ENCODE results near the gene RSRC2. TPM values are rescaled to one million over a fixed set of nuclear protein-coding genes. Genes with fewer than 3 reads are reported as not detected.

The RSRC2 gene
- total RNA-seq, 1 experiment from 2014 or later = 87.3 TPM

- no peaks in the 10 kb centered on the region for H3K9me3 ChIP-seq (ENCODE audit: low read length)
- no peak overlapping the region for H3K4me2 ChIP-seq (ENCODE audit: low read length)
- no peaks in the 10 kb centered on the region for H3K27me3 ChIP-seq (ENCODE audit: low read length)
- DNase-seq = no peak
- TF ChIP-seq EZH2phosphoT487 (IDR thresholded peaks at IDR 0.05; ENCODE audit: borderline replicate concordance, low read length) (no peak), CTCF (conservative IDR thresholded peaks at IDR 0.05; ENCODE audit: low read depth, low read length) (no peak), EZH2 (IDR thresholded peaks at IDR 0.05; ENCODE audit: low read length, unreplicated experiment) (no peak)
- no peaks in the 10 kb centered on the region for H3K79me2 ChIP-seq (ENCODE audit: low read length)
- H3K9ac ChIP-seq (ENCODE audit: low read length) = no peak overlapping the region
- peaks cover 4% of the 10 kb centered on the region for H3F3A ChIP-seq (ENCODE audit: low read length, unreplicated experiment)
- ATAC-seq = no peak
- BruUV-seq (replicated peaks) = no TSS peak
- ChIA-PET POLR2A (ENCODE audit: unreplicated experiment) (no interaction called here), CTCF (no interaction called here)
- no peaks in the 10 kb centered on the region for H4K20me1 ChIP-seq (ENCODE audit: low read length)
- no peak overlapping the region for H3K27ac ChIP-seq (ENCODE audit: low read length)
- intact Hi-C loops (cut with micrococcal nuclease) = no loop called here
- peaks cover 77% of the 10 kb centered on the region for H3K36me3 ChIP-seq (ENCODE audit: low read depth, low read length)
- H3K4me3 ChIP-seq (ENCODE audit: low read length) = no peak overlapping the region
- H3K9me2 ChIP-seq (replicated peaks; ENCODE audit: low read length) = no peaks in the 10 kb centered on the region
- no peaks in the 10 kb centered on the region for H3K4me1 ChIP-seq (ENCODE audit: insufficient read depth, low read length)
- no peak overlapping the region for H2AFZ ChIP-seq (ENCODE audit: low read length)
Measured at GRCh38 chr12:122483969-122484368, 42.8 kb downstream of the RSRC2 start.

GRCh38 chr12:122481861-122482260 lies 44.9 kb downstream of the RSRC2 start:
- Histone ChIP-seq H3K9me3 (ENCODE audit: low read length) (no peaks in the 10 kb centered on the region), H3K27me3 (ENCODE audit: low read length) (no peaks in the 10 kb centered on the region), H3K4me1 (ENCODE audit: insufficient read depth, low read length) (no peaks in the 10 kb centered on the region), H3K79me2 (ENCODE audit: low read length) (no peaks in the 10 kb centered on the region), H3K9ac (ENCODE audit: low read length) (no peak overlapping the region), H3K9me2 (replicated peaks; ENCODE audit: low read length) (no peaks in the 10 kb centered on the region), H3K36me3 (ENCODE audit: low read depth, low read length) (peaks cover 74% of the 10 kb centered on the region), H3K4me3 (ENCODE audit: low read length) (no peak overlapping the region), H4K20me1 (ENCODE audit: low read length) (no peaks in the 10 kb centered on the region), H3F3A (ENCODE audit: low read length, unreplicated experiment) (peaks cover 4% of the 10 kb centered on the region), H3K4me2 (ENCODE audit: low read length) (no peak overlapping the region), H3K27ac (ENCODE audit: low read length) (no peak overlapping the region), H2AFZ (ENCODE audit: low read length) (no peak overlapping the region)
- intact Hi-C loops (cut with micrococcal nuclease) = no loop called here
- no TSS peak for BruUV-seq (replicated peaks)
- no peak for DNase-seq
- no peak for ATAC-seq
- ChIA-PET CTCF (no interaction called here), POLR2A (ENCODE audit: unreplicated experiment) (no interaction called here)
- TF ChIP-seq CTCF (conservative IDR thresholded peaks at IDR 0.05; ENCODE audit: low read depth, low read length) (no peak), EZH2 (IDR thresholded peaks at IDR 0.05; ENCODE audit: low read length, unreplicated experiment) (no peak), EZH2phosphoT487 (IDR thresholded peaks at IDR 0.05; ENCODE audit: borderline replicate concordance, low read length) (no peak)

- ATAC-seq (no peak), DNase-seq (no peak)
- no peaks in the 10 kb centered on the region for H3K27me3 ChIP-seq (ENCODE audit: low read length)
- ChIA-PET POLR2A (ENCODE audit: unreplicated experiment) (no interaction called here), CTCF (no interaction called here)
- no peaks in the 10 kb centered on the region for H3K9me3 ChIP-seq (ENCODE audit: low read length)
- H3K27ac ChIP-seq (ENCODE audit: low read length) = no peak overlapping the region
- no TSS peak for BruUV-seq (replicated peaks)
- no peak overlapping the region for H3K4me2 ChIP-seq (ENCODE audit: low read length)
- H3K9ac ChIP-seq (ENCODE audit: low read length) = no peak overlapping the region
- no peak overlapping the region for H2AFZ ChIP-seq (ENCODE audit: low read length)
- H3K79me2 ChIP-seq (ENCODE audit: low read length) = no peaks in the 10 kb centered on the region
- H3K4me3 ChIP-seq (ENCODE audit: low read length) = no peak overlapping the region
- H3K9me2 ChIP-seq (replicated peaks; ENCODE audit: low read length) = no peaks in the 10 kb centered on the region
- no peaks in the 10 kb centered on the region for H3K4me1 ChIP-seq (ENCODE audit: insufficient read depth, low read length)
- H4K20me1 ChIP-seq (ENCODE audit: low read length) = no peaks in the 10 kb centered on the region
- peaks cover 4% of the 10 kb centered on the region for H3F3A ChIP-seq (ENCODE audit: low read length, unreplicated experiment)
- intact Hi-C loops (cut with micrococcal nuclease) = no loop called here
- TF ChIP-seq EZH2phosphoT487 (IDR thresholded peaks at IDR 0.05; ENCODE audit: borderline replicate concordance, low read length) (no peak), CTCF (conservative IDR thresholded peaks at IDR 0.05; ENCODE audit: low read depth, low read length) (no peak), EZH2 (IDR thresholded peaks at IDR 0.05; ENCODE audit: low read length, unreplicated experiment) (no peak)
- H3K36me3 ChIP-seq (ENCODE audit: low read depth, low read length) = peaks cover 77% of the 10 kb centered on the region
Measured at GRCh38 chr12:122480753-122481152, 46.0 kb downstream of the RSRC2 start.

Measured in PC-3 (cell line).